ENCODE data around the gene SLC66A2.

The SLC66A2 gene

GRCh38 chr18:79871481-79872091 lies 79.9 kb downstream of the SLC66A2 start:
- H3K27me3 ChIP-seq = peaks cover 0 to 8% (median 0%) of the 10 kb centered on the region in 11 experiments; a peak in 1 of 22 replicates
- peaks cover 0 to 7% (median 0%) of the 10 kb centered on the region in 11 experiments; a peak in 3 of 22 replicates for H3K9me3 ChIP-seq (replicated peaks in 1 of 11)
- H3K4me1 ChIP-seq = peaks cover 7 to 45% (median 32%) of the 10 kb centered on the region in 10 experiments; a peak in 19 of 20 replicates
- H4K20me1 ChIP-seq = peaks cover 0 to 12% (median 0%) of the 10 kb centered on the region in 11 experiments; a peak in 2 of 22 replicates
- H3K4me3 ChIP-seq = no peak overlapping the region
- peak overlapping the region in 4 of 11 experiments; percentile 28 to 66 (median 56); a peak in 2 of 22 replicates for H3K27ac ChIP-seq
- no peaks in the 10 kb centered on the region for H3K36me3 ChIP-seq
- TF ChIP-seq Cebpa-rat (IDR thresholded peaks at IDR 0.05) = no peak
- peak overlapping the region in 1 of 11 experiments; percentile 71; a peak in 2 of 22 replicates for H3K4me2 ChIP-seq
- H3K9ac ChIP-seq = peak overlapping the region in 1 of 11 experiments; percentile 9; a peak in 1 of 22 replicates

GRCh38 chr18:79871026-79871390 lies 80.4 kb downstream of the SLC66A2 start:
- no peak overlapping the region for H3K4me3 ChIP-seq
- TF ChIP-seq Cebpa-rat (IDR thresholded peaks at IDR 0.05) = no peak
- peaks cover 0 to 8% (median 0%) of the 10 kb centered on the region in 11 experiments; a peak in 1 of 22 replicates for H3K27me3 ChIP-seq
- peak overlapping the region in 4 of 11 experiments; percentile 0 to 30 (median 10); a peak in 2 of 22 replicates for H3K9ac ChIP-seq
- peak overlapping the region in 4 of 11 experiments; percentile 28 to 66 (median 56); a peak in 5 of 22 replicates for H3K27ac ChIP-seq
- H3K9me3 ChIP-seq (replicated peaks in 1 of 11) = peaks cover 0 to 7% (median 0%) of the 10 kb centered on the region in 11 experiments; a peak in 3 of 22 replicates
- H4K20me1 ChIP-seq = peaks cover 0 to 6% (median 0%) of the 10 kb centered on the region in 11 experiments; a peak in 2 of 22 replicates
- H3K4me1 ChIP-seq = peaks cover 7 to 45% (median 32%) of the 10 kb centered on the region in 10 experiments; a peak in 19 of 20 replicates
- peak overlapping the region in 8 of 11 experiments; percentile 59 to 84 (median 73); a peak in 11 of 22 replicates for H3K4me2 ChIP-seq
- H3K36me3 ChIP-seq = no peaks in the 10 kb centered on the region

GRCh38 chr18:79870301-79871025 lies 81.0 kb downstream of the SLC66A2 start:
- TF ChIP-seq Cebpa-rat (IDR thresholded peaks at IDR 0.05) = peak in 3 of 11 experiments; percentile 31 to 77 (median 62); a peak in 5 of 22 replicates
- Histone ChIP-seq H3K27me3 (peaks cover 0 to 8% (median 0%) of the 10 kb centered on the region in 11 experiments; a peak in 1 of 22 replicates), H3K4me1 (peaks cover 7 to 45% (median 32%) of the 10 kb centered on the region in 10 experiments; a peak in 19 of 20 replicates), H3K9ac (peak overlapping the region in 4 of 11 experiments; percentile 0 to 37 (median 20); a peak in 3 of 22 replicates), H4K20me1 (peaks cover 0 to under 1% (median 0%) of the 10 kb centered on the region in 11 experiments; a peak in 2 of 22 replicates), H3K9me3 (replicated peaks in 1 of 11) (peaks cover 0 to 7% (median 0%) of the 10 kb centered on the region in 11 experiments; a peak in 3 of 22 replicates), H3K36me3 (no peaks in the 10 kb centered on the region), H3K27ac (peak overlapping the region in 4 of 11 experiments; percentile 28 to 66 (median 56); a peak in 7 of 22 replicates), H3K4me2 (peak overlapping the region in 9 of 11 experiments; percentile 54 to 84 (median 71); a peak in 19 of 22 replicates), H3K4me3 (no peak overlapping the region)

- Histone ChIP-seq H3K4me1 (peaks cover 7 to 45% (median 32%) of the 10 kb centered on the region in 10 experiments; a peak in 19 of 20 replicates), H4K20me1 (no peaks in the 10 kb centered on the region; a peak in 2 of 22 replicates), H3K9ac (peak overlapping the region in 1 of 11 experiments; percentile 37; a peak in 2 of 22 replicates), H3K9me3 (replicated peaks in 1 of 11) (peaks cover 0 to 7% (median 0%) of the 10 kb centered on the region in 11 experiments; a peak in 3 of 22 replicates), H3K27ac (peak overlapping the region in 7 of 11 experiments; percentile 5 to 66 (median 49); a peak in 8 of 22 replicates), H3K36me3 (no peaks in the 10 kb centered on the region), H3K4me2 (peak overlapping the region in 9 of 11 experiments; percentile 54 to 84 (median 71); a peak in 19 of 22 replicates), H3K27me3 (peaks cover 0 to 8% (median 0%) of the 10 kb centered on the region in 11 experiments; a peak in 1 of 22 replicates), H3K4me3 (no peak overlapping the region)
- no peak for TF ChIP-seq Cebpa-rat (IDR thresholded peaks at IDR 0.05)
Observed at GRCh38 chr18:79869591-79870300, 81.7 kb downstream of the SLC66A2 start.

GRCh38 chr18:79868811-79869541 lies 82.5 kb downstream of the SLC66A2 start:
- H3K9ac ChIP-seq = 0 out of 22 replicates have a peak overlapping the region, but pooled peaks of 1 of the 11 experiments have one; percentile 37
- no peaks in the 10 kb centered on the region; a peak in 2 of 22 replicates for H4K20me1 ChIP-seq
- TF ChIP-seq Cebpa-rat (IDR thresholded peaks at IDR 0.05) = no peak
- H3K9me3 ChIP-seq (replicated peaks in 1 of 11) = peaks cover 0 to 7% (median 0%) of the 10 kb centered on the region in 11 experiments; a peak in 3 of 22 replicates
- H3K36me3 ChIP-seq = no peaks in the 10 kb centered on the region
- H3K27me3 ChIP-seq = peaks cover 0 to 8% (median 0%) of the 10 kb centered on the region in 11 experiments; a peak in 1 of 22 replicates
- peaks cover 7 to 45% (median 32%) of the 10 kb centered on the region in 10 experiments; a peak in 19 of 20 replicates for H3K4me1 ChIP-seq
- peak overlapping the region in 9 of 11 experiments; percentile 54 to 84 (median 71); a peak in 18 of 22 replicates for H3K4me2 ChIP-seq
- H3K27ac ChIP-seq = peak overlapping the region in 6 of 11 experiments; percentile 31 to 66 (median 50); a peak in 8 of 22 replicates
- no peak overlapping the region for H3K4me3 ChIP-seq

GRCh38 chr18:79868168-79868784 lies 83.2 kb downstream of the SLC66A2 start:
- Histone ChIP-seq H3K4me1 (peaks cover 7 to 41% (median 32%) of the 10 kb centered on the region in 10 experiments; a peak in 19 of 20 replicates), H3K27me3 (peaks cover 0 to 8% (median 0%) of the 10 kb centered on the region in 11 experiments; a peak in 1 of 22 replicates), H3K9me3 (replicated peaks in 1 of 11) (peaks cover under 1 to 13% (median 5%) of the 10 kb centered on the region in 11 experiments; a peak in 19 of 22 replicates), H3K4me3 (no peak overlapping the region), H3K9ac (no peak overlapping the region), H3K27ac (no peak overlapping the region), H3K4me2 (peak overlapping the region in 8 of 11 experiments; percentile 59 to 84 (median 73); a peak in 10 of 22 replicates), H4K20me1 (no peaks in the 10 kb centered on the region; a peak in 2 of 22 replicates), H3K36me3 (no peaks in the 10 kb centered on the region)
- TF ChIP-seq Cebpa-rat (IDR thresholded peaks at IDR 0.05) = no peak

- Histone ChIP-seq H3K27ac (no peak overlapping the region), H3K4me3 (no peak overlapping the region), H3K4me1 (peaks cover 7 to 37% (median 28%) of the 10 kb centered on the region in 10 experiments; a peak in 19 of 20 replicates), H3K27me3 (peaks cover 0 to 8% (median 0%) of the 10 kb centered on the region in 11 experiments; a peak in 1 of 22 replicates), H4K20me1 (no peaks in the 10 kb centered on the region; a peak in 2 of 22 replicates), H3K36me3 (no peaks in the 10 kb centered on the region), H3K4me2 (no peak overlapping the region), H3K9ac (no peak overlapping the region), H3K9me3 (replicated peaks in 1 of 11) (peaks cover 6 to 19% (median 11%) of the 10 kb centered on the region in 11 experiments)
- no peak for TF ChIP-seq Cebpa-rat (IDR thresholded peaks at IDR 0.05)
Observed at GRCh38 chr18:79867666-79868065, 83.8 kb downstream of the SLC66A2 start.

Measured in BLaER1 treated with 17β-estradiol and CSF1 and Interleukin-3, amounts not matched to agents 10 nM and 100 nM (cell line).